GM12878 (cell line): ENCODE results near the gene SIGLEC12.

ENCODE experiments used
- CEBPB ChIP-seq, 2 experiments: fragments of 150-350 bp in 1 of 2; IDR thresholded peaks; 2 replicates each; pipeline ENCODE4 v1.6.1; 2012 to 2014; ENCODE audit warnings: low read depth in 2 of 2, low read length in 2 of 2, borderline replicate concordance in 1 of 2, inconsistent platforms in 1 of 2
- EZH2 ChIP-seq: IDR thresholded peaks from 2 replicates; pipeline ENCODE4 v1.6.1; 2012; ENCODE audit warnings: low read depth, mild to moderate bottlenecking, control low read depth, inconsistent platforms, low read length, borderline replicate concordance; ENCODE audit not compliant: control insufficient read depth
- RBBP5 ChIP-seq: fragments of 200-600 bp; sonication (generic); conservative IDR thresholded peaks from 2 replicates; pipeline ENCODE4 v1.6.1; 2016
- SMARCA5 ChIP-seq: fragments of 450-650 bp; IDR thresholded peaks from 2 replicates; pipeline ENCODE4 v1.6.1; 2017; ENCODE audit warnings: mild to moderate bottlenecking
- SMC3 ChIP-seq: IDR thresholded peaks from 2 replicates; pipeline ENCODE4 v1.6.1; 2011; ENCODE audit warnings: low read length, improper control_type of control experiment, borderline replicate concordance
- SP1 ChIP-seq: IDR thresholded peaks from one replicate; pipeline ENCODE4 v1.6.1; 2011; ENCODE audit warnings: low read depth, low read length
- TAF1 ChIP-seq: IDR thresholded peaks from 2 replicates; pipeline ENCODE4 v1.6.1; 2011; ENCODE audit warnings: mild to moderate bottlenecking, low read depth, low read length, borderline replicate concordance
- TF ChIP-seq, protein P1 (sequence below), 3 experiments: IDR thresholded peaks in 2 of 3; conservative IDR thresholded peaks in 1 of 3; 2 replicates each; pipeline ENCODE4 v1.5.1; 2011; ENCODE audit warnings: low read depth in 3 of 3, low read length in 3 of 3, mild to moderate bottlenecking in 3 of 3, control low read depth in 2 of 3, moderate library complexity in 2 of 3, inconsistent platforms in 1 of 3, mixed read lengths in 1 of 3; ENCODE audit not compliant: control insufficient read depth in 2 of 3, insufficient read depth in 1 of 3; ENCODE audit errors: extremely low read depth in 1 of 3

DNA sequence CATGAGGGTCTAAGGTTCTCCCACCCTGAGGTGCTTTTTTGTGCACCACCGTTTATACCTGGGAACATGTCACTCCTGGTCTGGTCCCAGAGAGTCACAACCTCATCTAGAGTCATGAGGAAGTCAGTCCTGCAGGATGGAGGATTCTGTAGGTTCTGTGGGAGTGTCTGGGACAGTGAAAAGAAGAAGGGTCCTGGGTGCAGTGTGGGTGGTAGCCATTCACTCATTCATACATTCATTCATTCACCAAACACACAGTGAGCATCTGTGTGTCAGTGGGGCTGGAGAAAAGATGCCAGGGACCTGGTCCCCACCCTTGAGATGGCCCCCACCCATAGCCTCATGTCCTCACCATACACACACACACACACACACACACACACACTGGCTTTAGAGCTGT, 32.0 kb downstream of the SIGLEC12 start:
- TF ChIP-seq CEBPB (IDR thresholded peaks at IDR 0.05; ENCODE audit: borderline replicate concordance in 1 of 2, low read depth in 2 of 2, low read length in 2 of 2) (no peak), SMC3 (no peak), TAF1 (no peak), SMARCA5 (no peak), SP1 (no peak), EZH2 (no peak), RBBP5 (no peak)
- TF ChIP-seq, protein P1, sequence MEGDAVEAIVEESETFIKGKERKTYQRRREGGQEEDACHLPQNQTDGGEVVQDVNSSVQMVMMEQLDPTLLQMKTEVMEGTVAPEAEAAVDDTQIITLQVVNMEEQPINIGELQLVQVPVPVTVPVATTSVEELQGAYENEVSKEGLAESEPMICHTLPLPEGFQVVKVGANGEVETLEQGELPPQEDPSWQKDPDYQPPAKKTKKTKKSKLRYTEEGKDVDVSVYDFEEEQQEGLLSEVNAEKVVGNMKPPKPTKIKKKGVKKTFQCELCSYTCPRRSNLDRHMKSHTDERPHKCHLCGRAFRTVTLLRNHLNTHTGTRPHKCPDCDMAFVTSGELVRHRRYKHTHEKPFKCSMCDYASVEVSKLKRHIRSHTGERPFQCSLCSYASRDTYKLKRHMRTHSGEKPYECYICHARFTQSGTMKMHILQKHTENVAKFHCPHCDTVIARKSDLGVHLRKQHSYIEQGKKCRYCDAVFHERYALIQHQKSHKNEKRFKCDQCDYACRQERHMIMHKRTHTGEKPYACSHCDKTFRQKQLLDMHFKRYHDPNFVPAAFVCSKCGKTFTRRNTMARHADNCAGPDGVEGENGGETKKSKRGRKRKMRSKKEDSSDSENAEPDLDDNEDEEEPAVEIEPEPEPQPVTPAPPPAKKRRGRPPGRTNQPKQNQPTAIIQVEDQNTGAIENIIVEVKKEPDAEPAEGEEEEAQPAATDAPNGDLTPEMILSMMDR (IDR thresholded peaks at IDR 0.05 in 2 of 3, conservative IDR thresholded peaks at IDR 0.05 in 1 of 3; ENCODE audit: control insufficient read depth in 2 of 3, extremely low read depth in 1 of 3, insufficient read depth in 1 of 3, low read depth in 3 of 3, low read length in 3 of 3), result no peak
